WTC11 (cell line): ENCODE results near the gene PRKAR1B. TPM values are rescaled to one million over a fixed set of nuclear protein-coding genes. Genes with fewer than 3 reads are reported as not detected.

ENCODE experiments used
- ATAC-seq: fragments of 200-7000 bp; cut with Tn5 transposase; 2 replicates; pipeline ENCODE4 v1.10.0; 2021; ENCODE audit warnings: mild to moderate bottlenecking, moderate library complexity
- CTCF ChIA-PET: fragments of 300-600 bp; sonication (Branson Sonifier 250); formaldehyde crosslinking; loops from one replicate; lab custom pipeline; 2021; ENCODE audit warnings: antibody characterized with exemption; lab: Charles Lee
- POLR2A ChIA-PET: fragments of 350-600 bp; sonication (Branson Sonifier 250); formaldehyde crosslinking; loops from one replicate; lab custom pipeline; 2021; ENCODE audit warnings: antibody characterized with exemption; lab: Charles Lee
- DNase-seq: peaks from one replicate; pipeline ENCODE4 v3.0.0; 2021; ENCODE audit warnings: low spot score
- H3K27ac Mint-ChIP-seq: 2 replicates; pipeline ENCODE4 v1.8.0; 2021; ENCODE audit warnings: mixed read lengths
- H3K27me3 Mint-ChIP-seq: 2 replicates; pipeline ENCODE4 v1.8.0; 2021; ENCODE audit warnings: low read depth, mild to moderate bottlenecking, moderate library complexity, mixed read lengths
- H3K36me3 Mint-ChIP-seq: 2 replicates; pipeline ENCODE4 v1.8.0; 2021; ENCODE audit warnings: mixed read lengths
- H3K4me1 Mint-ChIP-seq: 2 replicates; pipeline ENCODE4 v1.8.0; 2022; ENCODE audit warnings: mixed read lengths
- H3K4me3 Mint-ChIP-seq: 2 replicates; pipeline ENCODE4 v1.8.0; 2021; ENCODE audit warnings: mild to moderate bottlenecking, moderate library complexity, mixed read lengths
- H3K9me3 Mint-ChIP-seq: 2 replicates; pipeline ENCODE4 v1.8.0; 2021; ENCODE audit warnings: mixed read lengths
- AR ChIP-seq: fragments of 250-450 bp; sonication (Bioruptor Pico); IDR thresholded peaks from 2 replicates; pipeline ENCODE4 v1.9.0; 2021; ENCODE audit warnings: mild to moderate bottlenecking
- ATF6 ChIP-seq: sonication (generic); formaldehyde crosslinking; IDR thresholded peaks from 2 replicates; pipeline ENCODE4 v1.8.1; 2023; ENCODE audit warnings: mild to moderate bottlenecking, missing genetic modification reagents
- CREM ChIP-seq: sonication (generic); formaldehyde crosslinking; IDR thresholded peaks from 2 replicates; pipeline ENCODE4 v1.8.1; 2022; ENCODE audit warnings: mild to moderate bottlenecking, missing genetic modification reagents, moderate library complexity
- ESRRA ChIP-seq: sonication (generic); formaldehyde crosslinking; IDR thresholded peaks from 2 replicates; pipeline ENCODE4 v1.8.1; 2022; ENCODE audit warnings: mild to moderate bottlenecking, missing genetic modification reagents, borderline replicate concordance
- HMGXB4 ChIP-seq: sonication (generic); formaldehyde crosslinking; IDR thresholded peaks from 2 replicates; pipeline ENCODE4 v1.8.1; 2023; ENCODE audit warnings: mild to moderate bottlenecking, moderate library complexity, missing genetic modification reagents
- IRF1 ChIP-seq: sonication (generic); formaldehyde crosslinking; IDR thresholded peaks from 2 replicates; pipeline ENCODE4 v1.8.0; 2023; ENCODE audit warnings: missing genetic modification reagents
- RORB ChIP-seq: fragments of 250-450 bp; sonication (Bioruptor Pico); IDR thresholded peaks from 2 replicates; pipeline ENCODE4 v1.9.0; 2021; ENCODE audit warnings: mild to moderate bottlenecking
- SP1 ChIP-seq: sonication (generic); formaldehyde crosslinking; conservative IDR thresholded peaks from 2 replicates; pipeline ENCODE4 v1.8.1; 2022; ENCODE audit warnings: missing genetic modification reagents
- STAT6 ChIP-seq: sonication (generic); formaldehyde crosslinking; conservative IDR thresholded peaks from 2 replicates; pipeline ENCODE4 v1.8.1; 2023; ENCODE audit warnings: mild to moderate bottlenecking, low read depth, missing genetic modification reagents, moderate library complexity
- ZNF281 ChIP-seq: sonication (generic); formaldehyde crosslinking; IDR thresholded peaks from 2 replicates; pipeline ENCODE4 v1.8.0; 2023; ENCODE audit warnings: mild to moderate bottlenecking, missing genetic modification reagents
- ZNF396 ChIP-seq: fragments of 250-450 bp; sonication (Bioruptor Pico); IDR thresholded peaks from 2 replicates; pipeline ENCODE4 v1.8.0; 2021; ENCODE audit warnings: mild to moderate bottlenecking, moderate library complexity, borderline replicate concordance
- ZNF425 ChIP-seq: fragments of 250-450 bp; sonication (Bioruptor Pico); conservative IDR thresholded peaks from 2 replicates; pipeline ENCODE4 v1.9.0; 2021; ENCODE audit warnings: mild to moderate bottlenecking
- total RNA-seq: library from RNA; stranded (reverse); gene quantifications from 3 replicates; pipeline ENCODE4 v1.2.3, GENCODE V29; 2021

Gene PRKAR1B
- total RNA-seq, 1 experiment from 2014 or later: 43.6 TPM

GRCh38 chr7:725223-726005, 1.7 kb downstream of the PRKAR1B start (continued):
- TF ChIP-seq IRF1 (CRISPR knock-in tag) (no peak), ZNF396 (CRISPR knock-in tag) (no peak), ZNF281 (no peak)

- Mint-ChIP-seq H3K36me3 (peaks cover 63% of the 10 kb centered on the region), H3K4me3 (no peak overlapping the region), H3K9me3 (peaks cover 54% of the 10 kb centered on the region), H3K27ac (no peak overlapping the region), H3K4me1 (peaks cover 15% of the 10 kb centered on the region), H3K27me3 (peaks cover 5% of the 10 kb centered on the region; the same call in 1 of the 2 replicates)
- DNase-seq (no peak), ATAC-seq (no peak)
- ChIA-PET POLR2A (no interaction called here), CTCF (no interaction called here)
- TF ChIP-seq RORB (CRISPR knock-in tag) (no peak), ZNF425 (no peak), AR (CRISPR knock-in tag) (no peak), SP1 (CRISPR knock-in tag) (no peak), ESRRA (CRISPR knock-in tag) (no peak), ATF6 (CRISPR knock-in tag) (no peak), CREM (CRISPR knock-in tag) (no peak)
Measured at GRCh38 chr7:724298-724697, 2.8 kb downstream of the PRKAR1B start.

GRCh38 chr7:723541-723940, 3.5 kb downstream of the PRKAR1B start:
- ATAC-seq (no peak), DNase-seq (no peak)
- CTCF ChIA-PET: no interaction called here
- Mint-ChIP-seq H3K27ac (no peak overlapping the region), H3K9me3 (peaks cover 56% of the 10 kb centered on the region), H3K27me3 (peaks cover 5% of the 10 kb centered on the region; the same call in 1 of the 2 replicates), H3K36me3 (peaks cover 65% of the 10 kb centered on the region), H3K4me3 (no peak overlapping the region), H3K4me1 (peaks cover 13% of the 10 kb centered on the region)
- POLR2A ChIA-PET: no interaction called here
- no peak for TF ChIP-seq STAT6 (CRISPR knock-in tag)
- TF ChIP-seq HMGXB4 (CRISPR knock-in tag): no peak
